K562 (cell line): ENCODE data around the gene TIMP3. TPM values are rescaled to one million over a fixed set of nuclear protein-coding genes. Genes with fewer than 3 reads are reported as not detected.

ENCODE experiments used
- ATAC-seq: fragments of 200-7000 bp; cut with Tn5 transposase; 3 replicates; pipeline ENCODE4 v1.9.1; 2020; ENCODE audit warnings: moderate library complexity
- BruUV-seq: library from RNA; stranded (reverse); fragments of 400-500 nt; replicated peaks from 2 replicates; lab custom pipeline; 2021; lab: Mats Ljungman, UMichigan
- CTCF ChIA-PET: fragments of 300-600 bp; formaldehyde crosslinking; extraction: SDS; loops from one replicate; lab custom pipeline; 2021; ENCODE audit warnings: low intra/inter-chr PET ratio; lab: Yijun Ruan, JAX
- POLR2A ChIA-PET: fragments of 300-600, 350-650 bp; sonication (Branson Sonifier 250); formaldehyde crosslinking; extraction: SDS; loops from one replicate; lab custom pipeline; 2021; ENCODE audit warnings: antibody characterized with exemption, inconsistent platforms; lab: Yijun Ruan, JAX
- DNase-seq, 4 experiments: peaks; one replicate each; pipeline versions ENCODE4 v3.0.0 to v3.0.0-alpha.2; 2011 to 2018; ENCODE audit warnings: low spot score in 3 of 4, mixed read lengths in 3 of 4; ENCODE audit errors: extremely low read depth in 1 of 4
- FAIRE-seq: peaks from 2 replicates; lab custom pipeline; 2011; peaks lifted over from hg19 to GRCh38; lab: Jason Lieb, UNC
- H2AFZ ChIP-seq: 2 replicates; pipeline ENCODE4 v1.6.0; 2011; ENCODE audit warnings: low read depth, low read length, control low read depth, inconsistent platforms
- H3K27ac ChIP-seq: fragments of 200-600 bp; 3 replicates; pipeline ENCODE4 v1.8.0; 2011; ENCODE audit warnings: low read depth, mild to moderate bottlenecking, control low read depth, inconsistent platforms, low read length, moderate library complexity, mixed read lengths; ENCODE audit errors: extremely low read depth
- H3K27me3 ChIP-seq, 2 experiments: fragments of 300-600 bp in 1 of 2; 2 replicates in 1 of 2; 3 replicates in 1 of 2; pipeline versions ENCODE4 v1.6.0 to v1.8.0; 2011; ENCODE audit warnings: inconsistent platforms in 2 of 2, low read length in 2 of 2, mild to moderate bottlenecking in 1 of 2, mixed read lengths in 1 of 2, moderate library complexity in 1 of 2; ENCODE audit not compliant: control insufficient read depth in 2 of 2, insufficient read depth in 2 of 2
- H3K36me3 ChIP-seq: fragments of 300-600 bp; 3 replicates; pipeline ENCODE4 v1.8.0; 2011; ENCODE audit warnings: mild to moderate bottlenecking, low read length, inconsistent platforms; ENCODE audit not compliant: control insufficient read depth, insufficient read depth
- H3K4me1 ChIP-seq, 2 experiments: fragments of 200-600 bp in 1 of 2; replicated peaks in 1 of 2; 2 replicates in 1 of 2; 3 replicates in 1 of 2; pipeline versions ENCODE4 v1.5.1 to v1.8.0; 2011; ENCODE audit warnings: inconsistent platforms in 2 of 2, low read length in 2 of 2, mild to moderate bottlenecking in 1 of 2, mixed read lengths in 1 of 2, moderate library complexity in 1 of 2; ENCODE audit not compliant: control insufficient read depth in 2 of 2, insufficient read depth in 2 of 2
- H3K4me2 ChIP-seq: 2 replicates; pipeline ENCODE4 v1.6.1; 2011; ENCODE audit warnings: low read length, control low read depth, inconsistent platforms, mixed read lengths; ENCODE audit not compliant: insufficient read depth
- H3K4me3 ChIP-seq: fragments of 200-600 bp; sonication (generic), shearing (Covaris generic); 2 replicates; pipeline ENCODE4 v1.5.1; 2016; ENCODE audit warnings: control low read depth, inconsistent platforms
- H3K79me2 ChIP-seq: fragments of 200-600 bp; 3 replicates; pipeline ENCODE4 v1.8.0; 2011; ENCODE audit warnings: low read length, inconsistent platforms; ENCODE audit not compliant: control insufficient read depth, insufficient read depth
- H3K9ac ChIP-seq, 2 experiments: 2 replicates each; pipeline versions ENCODE4 v1.6.0 to v1.6.1; 2011; ENCODE audit warnings: low read depth in 2 of 2, low read length in 2 of 2, control low read depth in 1 of 2, inconsistent platforms in 1 of 2, mild to moderate bottlenecking in 1 of 2, mixed read lengths in 1 of 2; ENCODE audit not compliant: insufficient read depth in 1 of 2
- H3K9me1 ChIP-seq: one replicate; pipeline ENCODE4 v1.6.0; 2011; ENCODE audit warnings: inconsistent platforms, mild to moderate bottlenecking, low read length, moderate library complexity; ENCODE audit not compliant: control insufficient read depth, insufficient read depth
- H3K9me3 ChIP-seq: replicated peaks from 2 replicates; pipeline ENCODE4 v1.5.1; 2011; ENCODE audit warnings: low read depth, low read length, inconsistent platforms; ENCODE audit not compliant: control insufficient read depth, insufficient read depth
- H4K20me1 ChIP-seq: replicated peaks from 2 replicates; pipeline ENCODE4 v1.6.1; 2011; ENCODE audit warnings: low read length, inconsistent platforms, mixed read lengths; ENCODE audit not compliant: control insufficient read depth, insufficient read depth
- CBFA2T2 ChIP-seq: fragments of 450-650 bp; conservative IDR thresholded peaks from 2 replicates; pipeline ENCODE4 v1.6.1; 2017; ENCODE audit warnings: mild to moderate bottlenecking
- CEBPG ChIP-seq, 3 experiments: fragments of 200-800 bp in 1 of 3; sonication (Bioruptor generic) in 1 of 3; sonication (generic) in 1 of 3; formaldehyde crosslinking in 1 of 3; IDR thresholded peaks in 2 of 3; conservative IDR thresholded peaks in 1 of 3; 2 replicates each; pipeline versions ENCODE4 v1.6.1 to v1.8.0; 2016 to 2022; ENCODE audit warnings: missing compliant biosample characterization in 2 of 3, missing genetic modification characterization in 2 of 3, mild to moderate bottlenecking in 1 of 3, missing genetic modification reagents in 1 of 3
- HES1 ChIP-seq: fragments of 450-650 bp; IDR thresholded peaks from 2 replicates; pipeline ENCODE4 v1.6.1; 2016; ENCODE audit warnings: low read depth, mild to moderate bottlenecking, moderate library complexity
- MYBL2 ChIP-seq, 2 experiments: fragments of 450-650 bp in 1 of 2; sonication (generic) in 1 of 2; formaldehyde crosslinking in 1 of 2; IDR thresholded peaks; 2 replicates each; pipeline versions ENCODE4 v1.6.1 to v1.8.1; 2017 to 2022; ENCODE audit warnings: borderline replicate concordance in 1 of 2, inconsistent platforms in 1 of 2, low read depth in 1 of 2, mild to moderate bottlenecking in 1 of 2, missing genetic modification reagents in 1 of 2, moderate library complexity in 1 of 2
- PCBP2 ChIP-seq: fragments of 200-400 bp; formaldehyde crosslinking; IDR thresholded peaks from 2 replicates; pipeline ENCODE4 v1.6.1; 2018; ENCODE audit warnings: low read length, low read depth, mild to moderate bottlenecking, moderate library complexity; ENCODE audit not compliant: poor library complexity, severe bottlenecking
- POLR2H ChIP-seq: IDR thresholded peaks from 2 replicates; pipeline ENCODE4 v1.6.1; 2016; ENCODE audit warnings: missing genetic modification characterization, low read depth, mild to moderate bottlenecking, control low read depth, missing compliant biosample characterization, moderate library complexity
- SIN3B ChIP-seq: fragments of 450-650 bp; IDR thresholded peaks from 2 replicates; pipeline ENCODE4 v1.6.1; 2017; ENCODE audit warnings: low read depth, mild to moderate bottlenecking, moderate library complexity
- SUPT5H ChIP-seq: fragments of 450-650 bp; IDR thresholded peaks from 2 replicates; pipeline ENCODE4 v1.6.1; 2016
- WGBS: fragments of 100-300 bp; shearing (Covaris generic); methylation state at CpG from one replicate; pipeline ENCODE4 v1.1.6; 2016; ENCODE audit warnings: low coverage, mixed read lengths; ENCODE audit not compliant: insufficient coverage; ENCODE audit errors: missing lambda C conversion rate; 5-methylcytosine and 5-hydroxymethylcytosine counted together
- in situ Hi-C: fragments of 300-500 bp; cut with MboI; formaldehyde crosslinking; loops from 4 replicates; pipeline ENCODE4 v1.15.0; 2018; ENCODE audit warnings: inconsistent platforms, mixed read lengths
- intact Hi-C: fragments of 100-400 bp; cut with micrococcal nuclease; formaldehyde crosslinking; loops from 2 replicates; pipeline ENCODE4 v1.14.2; 2022
- polyA plus RNA-seq, 8 experiments: library from polyadenylated mRNA; depleted of rRNA in 4 of 8; stranded (reverse) in 5 of 8; unstranded in 3 of 8; fragments of >200 nt; fragmentation: Nextera tagmentation in 2 of 8; fragmentation: Illumina TruSeq in 1 of 8; extraction: Ambion mirVana in 2 of 8; extraction: Trizol in 1 of 8; gene quantifications; 2 replicates each; pipeline versions ENCODE4 v1.2.1 to v1.2.3, GENCODE V29; 2011 to 2014; ENCODE audit warnings: inconsistent platforms in 1 of 8, missing spikeins in 1 of 8
- total RNA-seq, 7 experiments: library from RNA; depleted of rRNA in 6 of 7; stranded (reverse); fragments of >200 nt in 6 of 7; fragmentation: Illumina TruSeq in 2 of 7; extraction: Trizol in 2 of 7; gene quantifications; 2 replicates each; pipeline versions ENCODE4 v1.2.1 to v1.2.3, GENCODE V29; 2011 to 2021; ENCODE audit warnings: low replicate concordance in 1 of 7

TIMP3 gene
- total and polyA plus RNA-seq, 9 of the 15 experiments (the other 6 are each of a cell fraction or from before 2014, with no cell fraction given), result 0.07 to 0.73 (median 0.18) TPM

- no peaks in the 10 kb centered on the region for H3K9me1 ChIP-seq
- 18% methylated on average over 3 of the region's 6 CpGs for WGBS
- intact Hi-C loops, result no loop called here
- no peaks in the 10 kb centered on the region for H3K9me3 ChIP-seq
- DNase-seq (no peak), FAIRE-seq (no peak), ATAC-seq (no peak)
- H4K20me1 ChIP-seq, result no peaks in the 10 kb centered on the region
- H3K36me3 ChIP-seq, result no peaks in the 10 kb centered on the region
- H3K79me2 ChIP-seq, result no peaks in the 10 kb centered on the region
- no TSS peak for BruUV-seq
- CTCF ChIA-PET, result no interaction called here
- in situ Hi-C loops, result no loop called here
- H3K4me1 ChIP-seq, result no peaks in the 10 kb centered on the region
- peaks cover 0 to 6% of the 10 kb centered on the region in 2 experiments; a peak in 2 of 5 replicates for H3K27me3 ChIP-seq
- TF ChIP-seq CEBPG (CRISPR knock-in tag; IDR thresholded peaks at IDR 0.05) (0 out of 2 replicates have a peak, but pooled peaks have one; percentile 16), CEBPG (tag; conservative IDR thresholded peaks at IDR 0.05 in 1 of 2, IDR thresholded peaks at IDR 0.05 in 1 of 2) (peak in 1 of 2 experiments; percentile 49; a peak in 1 of 4 replicates), PCBP2 (no peak), SUPT5H (no peak), MYBL2 (IDR thresholded peaks at IDR 0.05; ENCODE audit: low read depth) (no peak), MYBL2 (CRISPR knock-in tag; IDR thresholded peaks at IDR 0.05; ENCODE audit: borderline replicate concordance) (no peak), CBFA2T2 (no peak), SIN3B (no peak), HES1 (no peak), POLR2H (tag) (no peak)
- TF ChIP-seq, all 486 proteins: peak for 1
- POLR2A ChIA-PET, result no interaction called here
- no peak overlapping the region for H3K4me3 ChIP-seq
- H3K9ac ChIP-seq, result no peak overlapping the region
- no peak overlapping the region for H2AFZ ChIP-seq
- no peak overlapping the region for H3K27ac ChIP-seq
- H3K4me2 ChIP-seq, result no peak overlapping the region
Observed at GRCh38 chr22:32788904-32789624, 12.4 kb upstream of the TIMP3 start.
